Aorta (tissue), 5 donors: ENCODE measurements around the gene NCAM1. TPM values are rescaled to one million over a fixed set of nuclear protein-coding genes. Genes with fewer than 3 reads are reported as not detected.

Source experiments
- ATAC-seq: fragments of 200-7000 bp; cut with Tn5 transposase; one replicate; pipeline ENCODE4 v1.9.1; 2022; ENCODE audit warnings: moderate library complexity; ENCODE audit not compliant: low FRiP score
- DNase-seq, 2 donors: peaks; one replicate each; pipeline ENCODE4 v3.0.0-alpha.2; 2020
- H3K27ac ChIP-seq, 2 donors: one replicate each; pipeline ENCODE4 v1.5.1; 2013; ENCODE audit warnings: low read length in 2 of 2, mild to moderate bottlenecking in 2 of 2, moderate library complexity in 2 of 2, control low read depth in 1 of 2, inconsistent platforms in 1 of 2, low read depth in 1 of 2
- H3K27me3 ChIP-seq, 2 donors: one replicate each; pipeline ENCODE4 v1.6.1; 2013; ENCODE audit warnings: control low read depth in 1 of 2, low read length in 1 of 2, mild to moderate bottlenecking in 1 of 2, moderate library complexity in 1 of 2; ENCODE audit not compliant: insufficient read depth in 2 of 2, control insufficient read depth in 1 of 2
- H3K36me3 ChIP-seq, 2 donors: one replicate each; pipeline ENCODE4 v1.6.1; 2013; ENCODE audit warnings: control low read depth in 1 of 2, low read length in 1 of 2, mild to moderate bottlenecking in 1 of 2; ENCODE audit not compliant: insufficient read depth in 2 of 2, control insufficient read depth in 1 of 2
- H3K4me1 ChIP-seq, 2 donors: one replicate each; pipeline ENCODE4 v1.6.1; 2013; ENCODE audit warnings: low read length in 2 of 2, control low read depth in 1 of 2, mild to moderate bottlenecking in 1 of 2, moderate library complexity in 1 of 2; ENCODE audit not compliant: insufficient read depth in 2 of 2, control insufficient read depth in 1 of 2
- H3K4me3 ChIP-seq, 2 donors: one replicate each; pipeline ENCODE4 v1.5.1; 2013; ENCODE audit warnings: low read length in 2 of 2, control low read depth in 1 of 2, mild to moderate bottlenecking in 1 of 2
- H3K9me3 ChIP-seq: one replicate; pipeline ENCODE4 v1.6.1; 2013; ENCODE audit warnings: mild to moderate bottlenecking, low read length; ENCODE audit not compliant: control insufficient read depth
- WGBS, 2 donors: extraction: QIAGEN DNeasy Blood & Tissue Kit; methylation state at CpG; one replicate each; pipeline ENCODE4 v1.1.7; 2013; 5-methylcytosine and 5-hydroxymethylcytosine counted together
- intact Hi-C, 2 donors: fragments of 100-400 bp; cut with DNase I; formaldehyde crosslinking; loops; one replicate each; pipeline versions ENCODE4 v1.14.2 to v1.15.0; 2022
- polyA plus RNA-seq, 2 donors: library from polyadenylated mRNA; stranded (reverse); fragments of 200-250 nt; gene quantifications; one replicate each; pipeline ENCODE4 v1.2.3, GENCODE V29; 2013
- total RNA-seq, 2 donors: library from RNA; stranded (reverse); fragmentation: NEBNext Ultra II Directional; extraction: Animal tissue kit (Norgen Biotek cat#: 25700); gene quantifications; one replicate each; pipeline ENCODE4 v1.2.1, GENCODE V29; 2021
- donor health status: healthy with polysubstance abuse.
- donor health status: Bipolar disorder and iron deficiency.
- donor health status: DM: no; HTN: no; CAD: no.
- donor health status: DM: no; HTN: no; CAD: no.
- donor health status: DM: yes; HTN: yes; CAD: no.

Gene NCAM1
- total and polyA plus RNA-seq, 4 donors = 1.8 to 19.4 (median 6.1) TPM

DNA sequence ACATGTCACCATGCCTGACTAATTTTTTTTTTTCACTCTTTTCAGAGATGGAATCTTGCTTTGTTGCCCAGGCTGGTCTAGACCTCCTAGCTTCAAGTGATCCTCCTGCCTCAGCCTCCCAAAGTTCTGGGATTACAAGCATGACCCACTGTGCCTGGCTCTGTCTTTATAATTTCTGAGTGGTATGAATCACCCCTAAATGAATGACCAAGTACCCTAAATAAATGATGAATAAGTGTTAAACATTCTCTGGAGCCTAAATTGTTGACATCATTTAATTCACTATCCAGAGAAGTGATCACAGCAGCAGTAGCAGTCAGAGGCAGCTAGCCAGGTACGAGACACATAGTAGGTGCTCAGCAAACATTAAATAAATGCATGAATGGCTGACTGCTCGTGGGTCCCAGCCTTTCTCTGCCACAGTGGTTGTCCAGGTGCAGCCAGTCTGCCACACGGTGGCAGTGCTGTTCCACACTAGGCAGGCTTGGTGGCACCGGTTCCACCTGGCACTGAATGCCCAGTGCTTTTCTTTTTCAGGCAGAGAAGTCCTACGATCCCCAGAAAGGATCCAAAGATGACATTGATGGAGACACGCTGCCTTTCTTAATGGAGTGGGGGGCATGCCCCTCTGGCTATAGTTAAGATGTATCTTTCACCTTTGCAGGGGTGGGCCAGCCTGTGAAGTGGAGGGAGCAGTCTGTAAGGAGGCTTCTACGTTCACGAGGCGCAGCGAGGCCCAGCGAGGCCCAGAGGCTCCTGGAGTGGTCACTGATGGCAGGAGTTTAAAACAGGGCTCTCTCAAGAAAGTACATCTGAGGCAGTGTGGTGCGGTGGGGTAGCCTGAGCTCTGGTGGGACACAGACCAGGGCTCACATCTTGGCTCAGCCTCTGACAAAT, 344.5 kb downstream of the NCAM1 start:
- DNase-seq (peak; percentile 85 to 93), ATAC-seq (peak; percentile 89)
- no peak overlapping the region for H3K4me3 ChIP-seq
- H3K27ac ChIP-seq = no peak overlapping the region
- no peaks in the 10 kb centered on the region for H3K27me3 ChIP-seq
- no peaks in the 10 kb centered on the region for H3K36me3 ChIP-seq
- intact Hi-C loops = loop anchor here (1.0 to 5.0 kb wide), 4 partner anchors 227 to 492 kb away; no protein-coding TSS in a partner anchor
- H3K4me1 ChIP-seq = no peaks in the 10 kb centered on the region
- H3K9me3 ChIP-seq = no peaks in the 10 kb centered on the region
- 40 to 43% methylated on average over 12 of the region's 12 CpGs for WGBS, 2 donors

DNA sequence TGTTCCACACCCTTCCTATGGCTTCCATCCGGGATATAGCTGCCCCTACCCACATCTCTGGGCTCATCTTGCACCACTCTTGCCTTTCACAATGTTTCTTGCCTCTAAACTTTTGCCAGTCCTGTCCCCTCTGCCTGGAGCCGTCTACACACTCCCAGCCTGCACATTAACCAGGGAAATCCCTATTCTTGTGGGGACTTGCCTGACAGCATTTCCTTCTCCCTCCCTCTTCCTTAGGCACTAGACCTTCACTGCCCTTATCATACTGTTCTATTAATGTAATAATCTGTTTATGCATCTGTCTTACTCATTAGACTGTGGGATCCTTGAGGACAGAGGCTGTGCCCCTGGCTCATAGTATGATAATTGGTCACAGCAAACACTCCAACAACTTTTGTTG, 347.4 kb downstream of the NCAM1 start:
- WGBS, 2 donors = 54 to 61% methylated on average over 2 of the region's 2 CpGs
- intact Hi-C loops = loop anchor here (5.0 kb wide), 2 partner anchors 224 to 489 kb away; no protein-coding TSS in a partner anchor
- DNase-seq (no peak), ATAC-seq (no peak)
- H3K27me3 ChIP-seq = no peaks in the 10 kb centered on the region
- H3K27ac ChIP-seq = no peak overlapping the region
- no peaks in the 10 kb centered on the region for H3K4me1 ChIP-seq
- H3K4me3 ChIP-seq = no peak overlapping the region
- H3K36me3 ChIP-seq = no peaks in the 10 kb centered on the region
- H3K9me3 ChIP-seq = no peaks in the 10 kb centered on the region

DNA sequence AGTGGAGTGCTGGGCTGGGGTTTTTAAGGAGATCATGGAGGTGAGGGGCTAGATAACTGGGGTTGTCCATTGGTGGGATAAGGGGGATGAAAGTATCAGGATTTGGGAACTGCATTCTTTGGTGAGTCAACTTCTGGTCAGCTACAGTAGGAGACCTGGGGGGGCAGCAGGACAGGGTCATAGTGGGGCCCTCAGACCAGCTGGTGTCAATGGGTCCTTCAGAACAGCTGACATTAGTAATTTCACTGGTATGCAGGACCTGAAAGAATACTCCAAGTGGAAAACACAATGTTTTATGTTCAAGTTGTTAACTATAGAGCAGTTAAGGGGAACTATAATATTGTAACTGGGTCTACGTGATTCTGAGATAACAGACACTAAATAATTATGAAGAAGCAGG, 350.3 kb downstream of the NCAM1 start:
- no peak for ATAC-seq
- no peaks in the 10 kb centered on the region for H3K36me3 ChIP-seq
- H3K9me3 ChIP-seq = no peaks in the 10 kb centered on the region
- DNase-seq = no peak
- H3K4me1 ChIP-seq = no peaks in the 10 kb centered on the region
- H3K27me3 ChIP-seq = no peaks in the 10 kb centered on the region
- no peak overlapping the region for H3K27ac ChIP-seq
- intact Hi-C loops = loop anchor here in 1 of 2 donors (5.0 kb wide), 1 partner anchor 221 kb away; no protein-coding TSS in a partner anchor
- no peak overlapping the region for H3K4me3 ChIP-seq
- WGBS, 2 donors = 88 to 89% methylated on average over 1 of the region's 1 CpG

DNA sequence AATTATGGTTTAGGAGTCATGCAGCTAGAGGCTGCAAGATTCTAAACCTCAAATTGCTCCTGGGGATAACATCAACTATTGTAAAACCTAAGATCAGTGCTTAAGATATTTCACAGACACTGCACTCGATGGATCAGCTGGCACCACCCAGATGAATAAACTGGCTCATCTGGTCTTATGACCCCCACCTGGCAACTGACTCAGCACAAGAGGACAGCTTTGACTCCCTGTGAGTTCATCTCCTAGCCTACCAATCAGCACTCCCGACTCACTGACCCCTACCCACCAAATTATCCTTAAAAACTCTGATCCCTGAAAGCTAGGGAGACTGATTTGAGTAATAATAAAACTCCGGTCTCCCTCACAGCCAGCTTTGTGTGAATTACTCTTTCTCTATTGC, 352.4 kb downstream of the NCAM1 start:
- Histone ChIP-seq H3K27me3 (no peaks in the 10 kb centered on the region), H3K9me3 (no peaks in the 10 kb centered on the region), H3K36me3 (peaks cover 0 to 2% of the 10 kb centered on the region in 2 donors), H3K4me3 (no peak overlapping the region), H3K27ac (no peak overlapping the region), H3K4me1 (no peaks in the 10 kb centered on the region)
- DNase-seq (no peak), ATAC-seq (no peak)
- intact Hi-C loops = loop anchor here in 1 of 2 donors (5.0 kb wide), 1 partner anchor 219 kb away; no protein-coding TSS in a partner anchor
- WGBS, 2 donors = 91 to 97% methylated on average over 3 of the region's 3 CpGs

DNA sequence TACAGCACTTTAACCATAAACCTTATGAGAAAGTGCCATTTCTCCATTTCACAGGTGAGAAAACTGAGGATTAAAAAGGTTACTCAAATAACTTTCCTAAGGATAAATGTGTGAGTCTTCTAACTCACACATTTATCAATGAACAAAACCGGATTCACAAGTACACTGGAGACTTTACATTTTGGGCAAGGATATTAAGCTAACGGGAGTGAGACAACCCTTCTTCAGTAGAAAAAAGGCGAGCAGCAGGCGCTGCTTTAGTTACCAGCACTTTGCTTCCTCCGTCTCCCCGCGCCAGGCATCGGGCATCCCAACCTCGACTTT, 352.8 kb downstream of the NCAM1 start:
- intact Hi-C loops = loop anchor here in 1 of 2 donors (5.0 kb wide), 1 partner anchor 218 kb away; no protein-coding TSS in a partner anchor
- WGBS, 2 donors = 2% methylated on average over 9 of the region's 9 CpGs
- H3K36me3 ChIP-seq = peaks cover 0 to 2% of the 10 kb centered on the region in 2 donors
- no peaks in the 10 kb centered on the region for H3K27me3 ChIP-seq
- no peaks in the 10 kb centered on the region for H3K9me3 ChIP-seq
- no peak for ATAC-seq
- H3K4me1 ChIP-seq = no peaks in the 10 kb centered on the region
- H3K4me3 ChIP-seq = peak overlapping the region in 1 of 2 donors; percentile 49
- DNase-seq = no peak
- H3K27ac ChIP-seq = peak overlapping the region in 1 of 2 donors; percentile 22

DNA sequence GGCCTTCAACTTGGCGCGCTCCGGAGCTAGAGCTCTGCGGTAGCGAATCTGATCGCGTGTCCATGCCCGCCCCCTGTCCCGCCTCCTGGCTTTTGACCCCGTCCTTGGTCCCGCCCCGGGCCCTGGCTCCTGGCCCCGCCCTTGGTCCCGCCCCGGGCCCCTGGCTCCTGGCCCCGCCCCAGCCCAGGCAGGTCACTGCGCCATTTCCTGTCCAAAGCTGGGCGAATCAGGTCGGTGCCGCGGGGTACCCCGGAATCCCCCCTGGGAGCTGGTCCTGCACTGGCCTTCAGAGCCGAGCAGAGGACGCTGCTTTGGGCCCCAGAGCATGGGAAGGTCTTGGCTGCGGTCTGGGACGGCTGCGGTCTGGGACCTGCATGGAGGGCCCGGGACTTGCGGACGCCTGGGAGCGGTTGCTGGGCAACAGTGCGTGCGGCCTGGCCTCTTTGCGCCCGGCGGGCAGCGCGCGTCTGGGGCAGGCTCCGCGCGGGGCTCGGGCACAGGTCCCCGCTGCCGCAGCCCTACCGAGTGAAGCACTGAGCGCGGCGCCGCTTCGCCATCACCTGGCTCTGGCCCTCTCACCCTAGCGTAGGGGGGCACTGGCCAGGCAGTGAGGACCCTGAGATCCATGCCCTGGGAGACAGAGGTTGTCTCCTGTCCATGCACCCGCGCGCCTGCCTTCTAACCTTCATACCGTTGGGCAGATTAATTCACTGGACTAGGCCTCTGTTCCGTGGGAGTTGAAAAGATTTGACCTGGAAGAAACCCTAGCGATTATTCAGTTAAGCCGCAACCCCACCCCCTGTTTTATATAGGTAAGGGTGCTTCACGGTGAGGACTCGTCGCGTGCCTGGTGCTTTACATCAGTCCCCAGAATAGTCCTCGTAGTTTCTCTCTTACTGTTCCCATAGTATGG, 353.4 kb downstream of the NCAM1 start, which contains the start of gene TTC12:
Gene TTC12 (plus strand): TSS at position 195 of the 913 bp plus-strand sequence. CDS start 1,675 bp downstream, outside the sequence.
- ATAC-seq = peak; percentile 99

DNA sequence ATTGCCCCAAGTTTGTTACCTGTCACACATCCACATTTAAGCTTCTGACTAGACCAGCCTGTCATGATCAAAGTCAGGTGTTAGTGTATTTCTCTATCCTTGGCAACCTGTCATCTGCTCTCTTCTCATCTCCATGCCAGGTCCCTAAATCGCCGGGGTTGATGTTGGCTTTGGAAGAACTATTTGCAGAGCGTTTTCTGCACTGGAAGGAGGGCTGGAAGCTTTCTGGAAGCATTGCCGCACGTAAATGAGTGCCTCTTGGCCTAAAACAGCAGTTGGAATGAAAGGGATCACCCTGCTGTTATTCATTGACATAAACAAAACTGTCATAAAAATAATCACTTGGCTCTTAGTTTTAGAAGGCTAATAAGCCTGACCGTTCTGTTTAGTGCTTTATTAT, 354.6 kb downstream of the NCAM1 start:
- no peaks in the 10 kb centered on the region for H3K4me1 ChIP-seq
- no peak overlapping the region for H3K27ac ChIP-seq
- no peaks in the 10 kb centered on the region for H3K27me3 ChIP-seq
- ATAC-seq (no peak), DNase-seq (no peak)
- peaks cover 0 to 2% of the 10 kb centered on the region in 2 donors for H3K36me3 ChIP-seq
- intact Hi-C loops = no loop called here
- H3K4me3 ChIP-seq = no peak overlapping the region
- no peaks in the 10 kb centered on the region for H3K9me3 ChIP-seq
- 34 to 35% methylated on average over 6 of the region's 6 CpGs for WGBS, 2 donors

More for the DNA sequence above, 353.4 kb downstream of the NCAM1 start, which contains the start of gene TTC12:
- no peaks in the 10 kb centered on the region for H3K4me1 ChIP-seq
- peak within 1 kb of the TSS in 1 of 2 donors; percentile 74 for H3K27ac ChIP-seq
- H3K4me3 ChIP-seq = peak within 1 kb of the TSS; percentile 49 to 50
- intact Hi-C loops = loop anchor here in 1 of 2 donors (5.0 kb wide), 1 partner anchor 218 kb away; no protein-coding TSS in a partner anchor
- DNase-seq = peak; percentile 96 to 98
- peaks cover 0 to 2% of the 10 kb centered on the region in 2 donors for H3K36me3 ChIP-seq
- WGBS, 2 donors = 4 to 5% methylated on average over 62 to 64 of the region's 64 CpGs
- no peaks in the 10 kb centered on the region for H3K27me3 ChIP-seq
- H3K9me3 ChIP-seq = no peaks in the 10 kb centered on the region

DNA sequence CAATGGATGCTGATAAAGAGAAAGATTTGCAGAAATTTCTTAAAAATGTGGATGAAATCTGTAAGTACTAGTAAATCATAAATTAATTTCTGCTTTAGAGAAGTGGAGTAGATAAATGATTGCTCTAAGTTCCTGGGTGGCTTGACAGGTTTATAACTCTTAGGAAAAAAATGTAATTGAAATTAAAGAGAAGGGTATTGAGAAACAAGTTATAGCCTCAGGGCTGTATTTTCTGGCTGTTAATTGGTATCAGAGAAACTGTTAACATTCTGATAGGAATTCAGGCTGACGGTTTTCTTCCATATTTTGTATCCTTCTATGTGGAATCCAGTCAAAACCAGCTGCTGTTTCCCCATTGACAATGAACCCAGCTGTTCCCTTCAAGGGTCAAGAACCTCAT, 355.0 kb downstream of the NCAM1 start:
- 89 to 92% methylated on average over 1 of the region's 1 CpG for WGBS, 2 donors
- no peak overlapping the region for H3K4me3 ChIP-seq
- DNase-seq (no peak), ATAC-seq (no peak)
- H3K36me3 ChIP-seq = peaks cover 0 to 2% of the 10 kb centered on the region in 2 donors
- intact Hi-C loops = no loop called here
- H3K4me1 ChIP-seq = no peaks in the 10 kb centered on the region
- H3K9me3 ChIP-seq = no peaks in the 10 kb centered on the region
- no peak overlapping the region for H3K27ac ChIP-seq
- H3K27me3 ChIP-seq = no peaks in the 10 kb centered on the region
